ENCODE data around the gene EPSTI1.

- TF ChIP-seq POLR2A (IDR thresholded peaks at IDR 0.05; ENCODE audit: low read depth, low read length), result no peak
- no peak for TF ChIP-seq TAF1 (IDR thresholded peaks at IDR 0.05; ENCODE audit: low read depth, low read length)
- TF ChIP-seq POLR2AphosphoS5 (IDR thresholded peaks at IDR 0.05; ENCODE audit: low read depth, low read length), result no peak
- no peak for TF ChIP-seq SPI1 (IDR thresholded peaks at IDR 0.05; ENCODE audit: low read depth, low read length)
These were observed 45.1 kb downstream of the EPSTI1 start for GRCh38 chr13:42946927-42947326.

Measured in GM12891 (cell line).